GM12872 (cell line): ENCODE measurements around the gene WNT3.

Experiments used
- TF ChIP-seq, protein P1 (sequence below): IDR thresholded peaks from 3 replicates; pipeline ENCODE4 v1.5.1; 2011; ENCODE audit warnings: low read depth, mild to moderate bottlenecking, low read length, moderate library complexity; ENCODE audit not compliant: insufficient read depth

WNT3 gene

DNA sequence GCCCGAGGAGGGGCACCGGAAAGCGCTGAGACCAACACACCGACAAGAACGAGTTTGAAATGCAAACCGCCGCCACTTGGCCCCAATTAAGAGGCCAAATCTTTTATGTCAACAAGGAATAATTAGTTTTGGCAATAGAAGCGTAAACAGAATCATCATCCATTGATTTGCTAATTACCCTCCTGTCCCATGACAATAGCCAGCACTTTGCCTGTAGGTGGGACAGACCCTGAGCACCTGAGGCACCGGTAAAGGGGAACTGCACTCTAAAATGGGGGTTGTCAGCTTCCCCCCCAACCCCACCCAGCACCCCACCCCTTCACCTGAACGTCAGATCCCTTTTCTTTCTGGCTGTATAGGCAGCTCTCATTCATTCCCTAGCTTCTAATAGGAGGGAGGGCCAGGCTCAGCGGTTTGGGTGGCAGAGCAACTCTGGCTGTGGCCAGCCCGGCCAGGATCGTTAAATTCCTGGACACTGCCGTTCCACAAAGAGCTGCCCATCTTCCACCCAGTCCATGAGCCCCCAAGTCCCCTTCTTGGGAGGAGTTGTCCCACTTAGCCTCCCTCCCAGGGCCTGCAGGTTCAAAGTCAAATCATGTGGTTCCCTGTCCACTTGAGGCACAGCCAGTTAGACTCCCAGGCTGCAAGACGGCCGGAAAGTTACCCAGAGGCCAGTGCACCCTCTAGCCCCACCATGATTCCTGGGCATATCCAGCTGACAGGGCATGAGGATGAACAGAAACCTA lies 45.8 kb downstream of the WNT3 start:
- TF ChIP-seq, protein P1, sequence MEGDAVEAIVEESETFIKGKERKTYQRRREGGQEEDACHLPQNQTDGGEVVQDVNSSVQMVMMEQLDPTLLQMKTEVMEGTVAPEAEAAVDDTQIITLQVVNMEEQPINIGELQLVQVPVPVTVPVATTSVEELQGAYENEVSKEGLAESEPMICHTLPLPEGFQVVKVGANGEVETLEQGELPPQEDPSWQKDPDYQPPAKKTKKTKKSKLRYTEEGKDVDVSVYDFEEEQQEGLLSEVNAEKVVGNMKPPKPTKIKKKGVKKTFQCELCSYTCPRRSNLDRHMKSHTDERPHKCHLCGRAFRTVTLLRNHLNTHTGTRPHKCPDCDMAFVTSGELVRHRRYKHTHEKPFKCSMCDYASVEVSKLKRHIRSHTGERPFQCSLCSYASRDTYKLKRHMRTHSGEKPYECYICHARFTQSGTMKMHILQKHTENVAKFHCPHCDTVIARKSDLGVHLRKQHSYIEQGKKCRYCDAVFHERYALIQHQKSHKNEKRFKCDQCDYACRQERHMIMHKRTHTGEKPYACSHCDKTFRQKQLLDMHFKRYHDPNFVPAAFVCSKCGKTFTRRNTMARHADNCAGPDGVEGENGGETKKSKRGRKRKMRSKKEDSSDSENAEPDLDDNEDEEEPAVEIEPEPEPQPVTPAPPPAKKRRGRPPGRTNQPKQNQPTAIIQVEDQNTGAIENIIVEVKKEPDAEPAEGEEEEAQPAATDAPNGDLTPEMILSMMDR = no peak

GRCh38 chr17:46771561-46772474 lies 46.7 kb downstream of the WNT3 start:
- TF ChIP-seq, protein P1 = no peak

GRCh38 chr17:46770818-46771560 lies 47.5 kb downstream of the WNT3 start:
- TF ChIP-seq, protein P1 = no peak

GRCh38 chr17:46770439-46770817 lies 48.1 kb downstream of the WNT3 start:
- TF ChIP-seq, protein P1 = no peak

DNA sequence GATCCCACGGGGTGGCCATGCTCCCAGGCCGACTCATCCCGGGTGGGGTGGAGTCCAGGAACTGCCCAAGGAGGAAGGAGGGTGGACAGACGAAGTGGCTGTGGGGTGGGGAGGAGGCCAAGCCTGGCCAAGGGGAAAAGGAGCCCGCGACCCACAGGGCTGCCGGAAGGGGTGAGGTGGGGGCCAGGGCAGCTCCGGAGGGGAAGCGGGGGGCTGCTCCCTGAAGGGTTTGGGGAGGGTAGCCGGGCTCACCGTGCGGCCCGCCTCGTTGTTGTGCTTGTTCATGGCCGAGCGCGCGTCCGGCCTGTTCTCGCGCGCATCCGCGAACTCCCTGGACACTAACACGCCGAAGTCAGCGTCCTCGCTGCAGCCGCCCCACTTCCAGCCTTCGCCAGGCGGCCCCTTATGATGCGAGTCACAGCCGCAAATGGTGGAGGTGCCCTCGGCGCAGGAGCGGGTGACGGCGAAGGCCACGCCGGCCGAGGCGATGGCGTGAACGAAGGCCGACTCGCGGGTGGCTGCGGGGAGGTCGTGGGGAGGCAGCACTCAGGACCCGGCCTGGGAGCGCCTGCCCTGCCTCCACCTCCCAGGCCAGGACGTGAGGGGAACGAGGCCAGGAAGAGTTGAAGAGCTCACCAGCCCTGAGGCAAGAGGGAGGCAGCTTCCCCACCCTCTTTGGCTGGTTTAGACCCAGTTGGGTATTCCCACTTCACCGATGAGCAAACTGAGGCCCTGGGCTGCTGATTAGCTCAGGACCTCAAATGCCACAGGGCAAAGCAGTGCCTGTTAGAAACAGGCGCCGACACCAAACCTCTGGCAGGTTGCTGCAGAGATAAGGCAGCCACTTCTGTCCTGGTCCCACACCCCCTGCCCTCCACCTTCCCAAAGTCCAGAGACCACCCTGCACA lies 48.7 kb downstream of the WNT3 start:
- TF ChIP-seq, protein P1 = no peak

DNA sequence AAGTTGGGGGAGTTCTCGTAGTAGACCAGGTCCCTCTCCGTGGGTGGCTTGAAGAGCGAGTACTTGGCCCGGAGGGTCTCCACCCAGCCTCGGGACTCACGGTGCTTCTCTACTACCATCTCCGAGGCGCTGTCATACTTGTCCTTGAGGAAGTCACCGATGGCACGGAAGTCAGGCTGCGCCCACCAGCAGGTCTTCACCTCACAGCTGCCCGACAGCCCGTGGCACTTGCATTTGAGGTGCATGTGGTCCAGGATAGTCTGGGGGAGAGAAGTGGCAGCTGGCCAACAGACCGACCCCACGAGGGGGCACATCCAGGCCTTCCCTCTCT lies 50.0 kb downstream of the WNT3 start:
- TF ChIP-seq, protein P1 = no peak
